Measurements from ENCODE around the gene EPHB4.

DNA sequence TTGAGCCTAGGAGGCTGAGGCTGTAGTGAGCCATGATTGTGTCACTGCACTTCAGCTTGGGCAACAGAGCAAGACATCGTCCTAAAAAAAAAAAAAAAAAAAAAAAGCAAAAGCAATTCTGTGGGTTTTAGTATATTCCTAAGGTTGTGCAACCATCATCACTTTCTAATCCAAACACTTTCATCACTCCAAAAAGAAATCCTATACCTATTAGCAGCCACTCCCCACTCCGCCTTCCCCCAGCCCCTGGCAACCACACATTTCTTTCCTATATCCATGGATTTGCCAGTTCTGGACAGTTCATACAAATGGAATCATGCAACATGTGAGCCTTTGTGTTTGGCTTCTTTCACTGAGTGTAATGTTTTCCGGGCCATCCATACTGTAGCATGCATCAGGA lies 73.6 kb downstream of the EPHB4 start:
- TF ChIP-seq, protein P1, sequence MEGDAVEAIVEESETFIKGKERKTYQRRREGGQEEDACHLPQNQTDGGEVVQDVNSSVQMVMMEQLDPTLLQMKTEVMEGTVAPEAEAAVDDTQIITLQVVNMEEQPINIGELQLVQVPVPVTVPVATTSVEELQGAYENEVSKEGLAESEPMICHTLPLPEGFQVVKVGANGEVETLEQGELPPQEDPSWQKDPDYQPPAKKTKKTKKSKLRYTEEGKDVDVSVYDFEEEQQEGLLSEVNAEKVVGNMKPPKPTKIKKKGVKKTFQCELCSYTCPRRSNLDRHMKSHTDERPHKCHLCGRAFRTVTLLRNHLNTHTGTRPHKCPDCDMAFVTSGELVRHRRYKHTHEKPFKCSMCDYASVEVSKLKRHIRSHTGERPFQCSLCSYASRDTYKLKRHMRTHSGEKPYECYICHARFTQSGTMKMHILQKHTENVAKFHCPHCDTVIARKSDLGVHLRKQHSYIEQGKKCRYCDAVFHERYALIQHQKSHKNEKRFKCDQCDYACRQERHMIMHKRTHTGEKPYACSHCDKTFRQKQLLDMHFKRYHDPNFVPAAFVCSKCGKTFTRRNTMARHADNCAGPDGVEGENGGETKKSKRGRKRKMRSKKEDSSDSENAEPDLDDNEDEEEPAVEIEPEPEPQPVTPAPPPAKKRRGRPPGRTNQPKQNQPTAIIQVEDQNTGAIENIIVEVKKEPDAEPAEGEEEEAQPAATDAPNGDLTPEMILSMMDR (IDR thresholded peaks at IDR 0.05): no peak
- TF ChIP-seq NR2C2 (CRISPR knock-in tag; IDR thresholded peaks at IDR 0.05) (no peak), TEAD4 (CRISPR knock-in tag; IDR thresholded peaks at IDR 0.05) (no peak), SP1 (CRISPR knock-in tag; conservative IDR thresholded peaks at IDR 0.05) (no peak), NFATC4 (CRISPR knock-in tag; IDR thresholded peaks at IDR 0.05) (no peak), GRHL2 (CRISPR knock-in tag; IDR thresholded peaks at IDR 0.05; ENCODE audit: insufficient replicate concordance, severe bottlenecking) (no peak), ETV6 (CRISPR knock-in tag; IDR thresholded peaks at IDR 0.05) (no peak), MXD4 (CRISPR knock-in tag; IDR thresholded peaks at IDR 0.05; ENCODE audit: borderline replicate concordance) (no peak)
- TF ChIP-seq, protein P2, sequence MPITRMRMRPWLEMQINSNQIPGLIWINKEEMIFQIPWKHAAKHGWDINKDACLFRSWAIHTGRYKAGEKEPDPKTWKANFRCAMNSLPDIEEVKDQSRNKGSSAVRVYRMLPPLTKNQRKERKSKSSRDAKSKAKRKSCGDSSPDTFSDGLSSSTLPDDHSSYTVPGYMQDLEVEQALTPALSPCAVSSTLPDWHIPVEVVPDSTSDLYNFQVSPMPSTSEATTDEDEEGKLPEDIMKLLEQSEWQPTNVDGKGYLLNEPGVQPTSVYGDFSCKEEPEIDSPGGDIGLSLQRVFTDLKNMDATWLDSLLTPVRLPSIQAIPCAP (CRISPR knock-in tag; IDR thresholded peaks at IDR 0.05): no peak
- TF ChIP-seq, protein P3, sequence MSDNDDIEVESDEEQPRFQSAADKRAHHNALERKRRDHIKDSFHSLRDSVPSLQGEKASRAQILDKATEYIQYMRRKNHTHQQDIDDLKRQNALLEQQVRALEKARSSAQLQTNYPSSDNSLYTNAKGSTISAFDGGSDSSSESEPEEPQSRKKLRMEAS (CRISPR knock-in tag; IDR thresholded peaks at IDR 0.05): no peak
- TF ChIP-seq, protein P4, sequence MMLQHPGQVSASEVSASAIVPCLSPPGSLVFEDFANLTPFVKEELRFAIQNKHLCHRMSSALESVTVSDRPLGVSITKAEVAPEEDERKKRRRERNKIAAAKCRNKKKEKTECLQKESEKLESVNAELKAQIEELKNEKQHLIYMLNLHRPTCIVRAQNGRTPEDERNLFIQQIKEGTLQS (CRISPR knock-in tag; conservative IDR thresholded peaks at IDR 0.05): no peak
- TF ChIP-seq, protein P5, sequence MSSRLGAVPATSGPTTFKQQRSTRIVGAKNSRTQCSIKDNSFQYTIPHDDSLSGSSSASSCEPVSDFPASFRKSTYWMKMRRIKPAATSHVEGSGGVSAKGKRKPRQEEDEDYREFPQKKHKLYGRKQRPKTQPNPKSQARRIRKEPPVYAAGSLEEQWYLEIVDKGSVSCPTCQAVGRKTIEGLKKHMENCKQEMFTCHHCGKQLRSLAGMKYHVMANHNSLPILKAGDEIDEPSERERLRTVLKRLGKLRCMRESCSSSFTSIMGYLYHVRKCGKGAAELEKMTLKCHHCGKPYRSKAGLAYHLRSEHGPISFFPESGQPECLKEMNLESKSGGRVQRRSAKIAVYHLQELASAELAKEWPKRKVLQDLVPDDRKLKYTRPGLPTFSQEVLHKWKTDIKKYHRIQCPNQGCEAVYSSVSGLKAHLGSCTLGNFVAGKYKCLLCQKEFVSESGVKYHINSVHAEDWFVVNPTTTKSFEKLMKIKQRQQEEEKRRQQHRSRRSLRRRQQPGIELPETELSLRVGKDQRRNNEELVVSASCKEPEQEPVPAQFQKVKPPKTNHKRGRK (CRISPR knock-in tag; IDR thresholded peaks at IDR 0.05; ENCODE audit: borderline replicate concordance): no peak
- TF ChIP-seq, protein P6, sequence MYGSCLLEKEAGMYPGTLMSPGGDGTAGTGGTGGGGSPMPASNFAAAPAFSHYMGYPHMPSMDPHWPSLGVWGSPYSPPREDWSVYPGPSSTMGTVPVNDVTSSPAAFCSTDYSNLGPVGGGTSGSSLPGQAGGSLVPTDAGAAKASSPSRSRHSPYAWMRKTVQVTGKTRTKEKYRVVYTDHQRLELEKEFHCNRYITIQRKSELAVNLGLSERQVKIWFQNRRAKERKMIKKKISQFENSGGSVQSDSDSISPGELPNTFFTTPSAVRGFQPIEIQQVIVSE (CRISPR knock-in tag; IDR thresholded peaks at IDR 0.05; ENCODE audit: borderline replicate concordance): no peak
- TF ChIP-seq, protein P7, sequence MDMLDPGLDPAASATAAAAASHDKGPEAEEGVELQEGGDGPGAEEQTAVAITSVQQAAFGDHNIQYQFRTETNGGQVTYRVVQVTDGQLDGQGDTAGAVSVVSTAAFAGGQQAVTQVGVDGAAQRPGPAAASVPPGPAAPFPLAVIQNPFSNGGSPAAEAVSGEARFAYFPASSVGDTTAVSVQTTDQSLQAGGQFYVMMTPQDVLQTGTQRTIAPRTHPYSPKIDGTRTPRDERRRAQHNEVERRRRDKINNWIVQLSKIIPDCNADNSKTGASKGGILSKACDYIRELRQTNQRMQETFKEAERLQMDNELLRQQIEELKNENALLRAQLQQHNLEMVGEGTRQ (CRISPR knock-in tag; IDR thresholded peaks at IDR 0.05): no peak
